T-helper 2 cell treated with Interferon-gamma antibody and Interleukin-4, amounts not matched to agents 5 μg/mL and 100 μg/mL, for 36 hours (primary cell): ENCODE data around the gene ADAMTS17.
A peak's percentile ranks its signal among the peaks of the same experiment; 100 is the strongest.

ENCODE experiments used
- DNase-seq: peaks from one replicate; pipeline ENCODE4 v3.0.0; 2021; ENCODE audit warnings: low spot score
- H3K27ac Mint-ChIP-seq: one replicate; pipeline ENCODE4 v1.8.0; 2021; ENCODE audit warnings: mild to moderate bottlenecking, mixed read lengths
- H3K27me3 Mint-ChIP-seq: one replicate; pipeline ENCODE4 v1.8.0; 2021; ENCODE audit warnings: low read depth, mixed read lengths
- H3K36me3 Mint-ChIP-seq: one replicate; pipeline ENCODE4 v1.8.0; 2021; ENCODE audit warnings: low read depth, mixed read lengths
- H3K4me1 Mint-ChIP-seq: one replicate; pipeline ENCODE4 v1.8.0; 2021; ENCODE audit warnings: low read depth, mixed read lengths
- H3K4me3 Mint-ChIP-seq: one replicate; pipeline ENCODE4 v1.8.0; 2022; ENCODE audit warnings: mild to moderate bottlenecking, moderate library complexity, mixed read lengths
- H3K9me3 Mint-ChIP-seq: one replicate; pipeline ENCODE4 v1.8.0; 2021; ENCODE audit warnings: mixed read lengths

ADAMTS17 gene

GRCh38 chr15:100114571-100114970 lies 227.2 kb downstream of the ADAMTS17 start:
- Mint-ChIP-seq H3K27me3 (no peaks in the 10 kb centered on the region), H3K9me3 (no peaks in the 10 kb centered on the region), H3K4me1 (peaks cover 25% of the 10 kb centered on the region), H3K27ac (no peak overlapping the region), H3K4me3 (no peak overlapping the region), H3K36me3 (no peaks in the 10 kb centered on the region)
- DNase-seq, result no peak

- Mint-ChIP-seq H3K4me3 (no peak overlapping the region), H3K4me1 (peaks cover 25% of the 10 kb centered on the region), H3K27ac (no peak overlapping the region), H3K9me3 (no peaks in the 10 kb centered on the region), H3K27me3 (no peaks in the 10 kb centered on the region), H3K36me3 (no peaks in the 10 kb centered on the region)
- DNase-seq, result no peak
These were observed 227.7 kb downstream of the ADAMTS17 start for GRCh38 chr15:100114100-100114499.

- Mint-ChIP-seq H3K27ac (no peak overlapping the region), H3K4me1 (peaks cover 27% of the 10 kb centered on the region), H3K4me3 (no peak overlapping the region)
These were observed 228.3 kb downstream of the ADAMTS17 start for GRCh38 chr15:100113351-100114080.

GRCh38 chr15:100112636-100113305 lies 229.0 kb downstream of the ADAMTS17 start:
- DNase-seq, result no peak
- no peaks in the 10 kb centered on the region for H3K36me3 Mint-ChIP-seq
- H3K4me3 Mint-ChIP-seq, result peak overlapping the region; percentile 3
- H3K4me1 Mint-ChIP-seq, result peaks cover 27% of the 10 kb centered on the region
- H3K27ac Mint-ChIP-seq, result no peak overlapping the region
- H3K9me3 Mint-ChIP-seq, result no peaks in the 10 kb centered on the region
- no peaks in the 10 kb centered on the region for H3K27me3 Mint-ChIP-seq

More at GRCh38 chr15:100113351-100114080, 228.3 kb downstream of the ADAMTS17 start:
- Mint-ChIP-seq H3K9me3 (no peaks in the 10 kb centered on the region), H3K36me3 (no peaks in the 10 kb centered on the region), H3K27me3 (no peaks in the 10 kb centered on the region)
- no peak for DNase-seq

GRCh38 chr15:100112061-100112420 lies 229.7 kb downstream of the ADAMTS17 start:
- no peak for DNase-seq
- Mint-ChIP-seq H3K4me3 (peak overlapping the region; percentile 65), H3K27ac (peak overlapping the region; percentile 90), H3K9me3 (no peaks in the 10 kb centered on the region), H3K36me3 (no peaks in the 10 kb centered on the region), H3K27me3 (no peaks in the 10 kb centered on the region), H3K4me1 (peaks cover 27% of the 10 kb centered on the region)

GRCh38 chr15:100111125-100112060 lies 230.4 kb downstream of the ADAMTS17 start:
- Mint-ChIP-seq H3K9me3 (no peaks in the 10 kb centered on the region), H3K4me3 (peak overlapping the region; percentile 65), H3K4me1 (peaks cover 27% of the 10 kb centered on the region), H3K27ac (peak overlapping the region; percentile 90), H3K36me3 (no peaks in the 10 kb centered on the region), H3K27me3 (no peaks in the 10 kb centered on the region)
- DNase-seq, result peak; percentile 42

GRCh38 chr15:100109486-100110035 lies 232.2 kb downstream of the ADAMTS17 start:
- Mint-ChIP-seq H3K9me3 (no peaks in the 10 kb centered on the region), H3K27ac (no peak overlapping the region), H3K4me1 (peaks cover 27% of the 10 kb centered on the region), H3K36me3 (no peaks in the 10 kb centered on the region), H3K27me3 (no peaks in the 10 kb centered on the region), H3K4me3 (no peak overlapping the region)
- DNase-seq, result no peak

- H3K36me3 Mint-ChIP-seq, result no peaks in the 10 kb centered on the region
- H3K4me1 Mint-ChIP-seq, result peaks cover 23% of the 10 kb centered on the region
- H3K27me3 Mint-ChIP-seq, result no peaks in the 10 kb centered on the region
- H3K9me3 Mint-ChIP-seq, result no peaks in the 10 kb centered on the region
- no peak overlapping the region for H3K27ac Mint-ChIP-seq
- DNase-seq, result no peak
- no peak overlapping the region for H3K4me3 Mint-ChIP-seq
These were observed 232.9 kb downstream of the ADAMTS17 start for GRCh38 chr15:100108846-100109245.

- Mint-ChIP-seq H3K27me3 (no peaks in the 10 kb centered on the region), H3K4me3 (no peak overlapping the region), H3K4me1 (peaks cover 23% of the 10 kb centered on the region), H3K27ac (no peak overlapping the region), H3K36me3 (no peaks in the 10 kb centered on the region), H3K9me3 (no peaks in the 10 kb centered on the region)
- DNase-seq, result no peak
These were observed 233.4 kb downstream of the ADAMTS17 start for GRCh38 chr15:100108346-100108745.

GRCh38 chr15:100107606-100108225 lies 234.1 kb downstream of the ADAMTS17 start:
- Mint-ChIP-seq H3K4me1 (peaks cover 23% of the 10 kb centered on the region), H3K9me3 (no peaks in the 10 kb centered on the region), H3K27ac (no peak overlapping the region), H3K4me3 (no peak overlapping the region), H3K27me3 (no peaks in the 10 kb centered on the region), H3K36me3 (no peaks in the 10 kb centered on the region)
- DNase-seq, result no peak

- no peaks in the 10 kb centered on the region for H3K27me3 Mint-ChIP-seq
- H3K4me1 Mint-ChIP-seq, result peaks cover 20% of the 10 kb centered on the region
- no peak overlapping the region for H3K4me3 Mint-ChIP-seq
- H3K36me3 Mint-ChIP-seq, result no peaks in the 10 kb centered on the region
- no peak for DNase-seq
- no peak overlapping the region for H3K27ac Mint-ChIP-seq
- H3K9me3 Mint-ChIP-seq, result no peaks in the 10 kb centered on the region
These were observed 234.6 kb downstream of the ADAMTS17 start for GRCh38 chr15:100107151-100107550.

- Mint-ChIP-seq H3K27me3 (no peaks in the 10 kb centered on the region), H3K36me3 (no peaks in the 10 kb centered on the region), H3K27ac (no peak overlapping the region), H3K9me3 (no peaks in the 10 kb centered on the region), H3K4me3 (no peak overlapping the region), H3K4me1 (peaks cover 17% of the 10 kb centered on the region)
- DNase-seq, result no peak
These were observed 235.0 kb downstream of the ADAMTS17 start for GRCh38 chr15:100106732-100107131.

GRCh38 chr15:100105101-100105500 lies 236.7 kb downstream of the ADAMTS17 start:
- H3K27ac Mint-ChIP-seq, result no peak overlapping the region
- H3K4me3 Mint-ChIP-seq, result no peak overlapping the region
- H3K27me3 Mint-ChIP-seq, result peaks cover 4% of the 10 kb centered on the region
- DNase-seq, result no peak
- no peaks in the 10 kb centered on the region for H3K9me3 Mint-ChIP-seq
- no peaks in the 10 kb centered on the region for H3K36me3 Mint-ChIP-seq
- peaks cover 2% of the 10 kb centered on the region for H3K4me1 Mint-ChIP-seq
